H9 (cell line): ENCODE data around the gene WDR82. TPM values are rescaled to one million over a fixed set of nuclear protein-coding genes. Genes with fewer than 3 reads are reported as not detected.

Experiments used
- DNase-seq: peaks from one replicate; pipeline ENCODE4 v3.0.0-alpha.2; 2017
- H2AFZ ChIP-seq: one replicate; pipeline ENCODE4 v1.6.1; 2013; ENCODE audit warnings: mild to moderate bottlenecking, low read length, control low read depth, moderate library complexity
- H2AK5ac ChIP-seq: 2 replicates; pipeline ENCODE4 v1.6.1; 2013; ENCODE audit warnings: low read length, control low read depth, mixed read lengths; ENCODE audit not compliant: insufficient read length
- H2BK120ac ChIP-seq: one replicate; pipeline ENCODE4 v1.6.1; 2013; ENCODE audit warnings: low read depth, mild to moderate bottlenecking, low read length, control low read depth, inconsistent platforms; ENCODE audit not compliant: poor library complexity, severe bottlenecking
- H2BK12ac ChIP-seq: 2 replicates; pipeline ENCODE4 v1.6.1; 2013; ENCODE audit warnings: low read length, control low read depth, mixed read lengths, low read depth; ENCODE audit not compliant: insufficient read length
- H2BK15ac ChIP-seq: 2 replicates; pipeline ENCODE4 v1.6.1; 2013; ENCODE audit warnings: low read depth, low read length, control low read depth
- H2BK20ac ChIP-seq: one replicate; pipeline ENCODE4 v1.6.1; 2013; ENCODE audit warnings: low read depth, mild to moderate bottlenecking, low read length, control low read depth, inconsistent platforms; ENCODE audit not compliant: poor library complexity, severe bottlenecking
- H2BK5ac ChIP-seq: 2 replicates; pipeline ENCODE4 v1.6.1; 2013; ENCODE audit warnings: low read length, control low read depth, mixed read lengths; ENCODE audit not compliant: insufficient read length
- H3K14ac ChIP-seq: 2 replicates; pipeline ENCODE4 v1.6.1; 2013; ENCODE audit warnings: low read length, control low read depth; ENCODE audit not compliant: insufficient read depth
- H3K18ac ChIP-seq: 2 replicates; pipeline ENCODE4 v1.6.1; 2013; ENCODE audit warnings: low read depth, mild to moderate bottlenecking, mixed read lengths, low read length, control low read depth; ENCODE audit not compliant: insufficient read length
- H3K23ac ChIP-seq: 2 replicates; pipeline ENCODE4 v1.6.1; 2013; ENCODE audit warnings: low read length, control low read depth, mixed read lengths, low read depth; ENCODE audit not compliant: insufficient read length
- H3K23me2 ChIP-seq: 2 replicates; pipeline ENCODE4 v1.6.1; 2013; ENCODE audit warnings: low read depth, mild to moderate bottlenecking, mixed read lengths, low read length, control low read depth; ENCODE audit not compliant: insufficient read length, poor library complexity, severe bottlenecking
- H3K27ac ChIP-seq: 2 replicates; pipeline ENCODE4 v1.5.1; 2013; ENCODE audit warnings: low read length, control low read depth, mixed read lengths, low read depth; ENCODE audit not compliant: insufficient read length
- H3K27me3 ChIP-seq: 2 replicates; pipeline ENCODE4 v1.6.1; 2013; ENCODE audit warnings: low read length, control low read depth, inconsistent platforms; ENCODE audit not compliant: insufficient read depth
- H3K4ac ChIP-seq: 2 replicates; pipeline ENCODE4 v1.6.1; 2013; ENCODE audit warnings: low read depth, mild to moderate bottlenecking, control low read depth, inconsistent platforms, low read length, moderate library complexity
- H3K4me1 ChIP-seq: 2 replicates; pipeline ENCODE4 v1.6.1; 2013; ENCODE audit warnings: low read length, control low read depth, inconsistent platforms; ENCODE audit not compliant: insufficient read depth
- H3K4me2 ChIP-seq: 2 replicates; pipeline ENCODE4 v1.6.1; 2013; ENCODE audit warnings: low read length, control low read depth, mixed read lengths; ENCODE audit not compliant: insufficient read length, insufficient read depth
- H3K56ac ChIP-seq: 2 replicates; pipeline ENCODE4 v1.6.1; 2013; ENCODE audit warnings: low read depth, mild to moderate bottlenecking, mixed read lengths, low read length, control low read depth; ENCODE audit not compliant: insufficient read length
- H3K79me1 ChIP-seq: 2 replicates; pipeline ENCODE4 v1.6.1; 2013; ENCODE audit warnings: low read depth, mild to moderate bottlenecking, moderate library complexity, low read length, control low read depth, inconsistent platforms; ENCODE audit not compliant: insufficient read depth, poor library complexity, severe bottlenecking
- H3K79me2 ChIP-seq: 2 replicates; pipeline ENCODE4 v1.6.1; 2013; ENCODE audit warnings: low read length, control low read depth, inconsistent platforms; ENCODE audit not compliant: insufficient read depth
- H3K9ac ChIP-seq: 2 replicates; pipeline ENCODE4 v1.6.1; 2013; ENCODE audit warnings: low read length, control low read depth, mixed read lengths; ENCODE audit not compliant: insufficient read length; ENCODE audit errors: extremely low read depth
- H3K9me3 ChIP-seq: one replicate; pipeline ENCODE4 v1.6.1; 2013; ENCODE audit warnings: low read depth, low read length, inconsistent platforms; ENCODE audit not compliant: control insufficient read depth
- H3T11ph ChIP-seq: one replicate; pipeline ENCODE4 v1.6.1; 2013; ENCODE audit warnings: mild to moderate bottlenecking, low read length, control low read depth, inconsistent platforms
- H4K20me1 ChIP-seq: one replicate; pipeline ENCODE4 v1.6.1; 2013; ENCODE audit not compliant: control insufficient read depth, insufficient read length, insufficient read depth
- H4K5ac ChIP-seq: 2 replicates; pipeline ENCODE4 v1.6.1; 2013; ENCODE audit warnings: low read depth, mild to moderate bottlenecking, mixed read lengths, low read length, control low read depth; ENCODE audit not compliant: insufficient read length
- H4K8ac ChIP-seq: replicated peaks from 2 replicates; pipeline ENCODE4 v1.6.1; 2013; ENCODE audit warnings: low read length, control low read depth, mixed read lengths, low read depth; ENCODE audit not compliant: insufficient read length
- H4K91ac ChIP-seq: 2 replicates; pipeline ENCODE4 v1.6.1; 2013; ENCODE audit warnings: low read depth, mild to moderate bottlenecking, moderate library complexity, mixed read lengths, low read length, control low read depth; ENCODE audit not compliant: insufficient read length
- H3K27ac Mint-ChIP-seq, 3 experiments: 2 replicates in 2 of 3; 3 replicates in 1 of 3; pipeline ENCODE4 v1.8.0; 2020 to 2021; ENCODE audit warnings: mixed read lengths in 3 of 3, mild to moderate bottlenecking in 1 of 3, moderate library complexity in 1 of 3
- H3K27me3 Mint-ChIP-seq: 2 replicates; pipeline ENCODE4 v1.8.0; 2021; ENCODE audit warnings: low read depth, mild to moderate bottlenecking, moderate library complexity, mixed read lengths
- H3K36me3 Mint-ChIP-seq, 3 experiments: 2 replicates in 2 of 3; 3 replicates in 1 of 3; pipeline ENCODE4 v1.8.0; 2020 to 2021; ENCODE audit warnings: low read depth in 3 of 3, mixed read lengths in 3 of 3; ENCODE audit not compliant: insufficient read depth in 1 of 3
- H3K4me1 Mint-ChIP-seq, 2 experiments: 2 replicates each; pipeline ENCODE4 v1.8.0; 2020; ENCODE audit warnings: mixed read lengths in 2 of 2
- H3K4me3 Mint-ChIP-seq, 2 experiments: 2 replicates in 1 of 2; 3 replicates in 1 of 2; pipeline ENCODE4 v1.8.0; 2020 to 2021; ENCODE audit warnings: mild to moderate bottlenecking in 2 of 2, mixed read lengths in 2 of 2, moderate library complexity in 1 of 2
- H3K9me3 Mint-ChIP-seq, 2 experiments: 2 replicates in 1 of 2; 3 replicates in 1 of 2; pipeline ENCODE4 v1.8.0; 2020; ENCODE audit warnings: mild to moderate bottlenecking in 2 of 2, mixed read lengths in 2 of 2, moderate library complexity in 1 of 2
- CTCF ChIP-seq: fragments of 200-600 bp; sonication (generic); conservative IDR thresholded peaks from 3 replicates; pipeline ENCODE4 v1.8.0; 2021; ENCODE audit warnings: antibody characterized with exemption, mild to moderate bottlenecking
- WGBS: extraction: QIAGEN DNeasy Blood & Tissue Kit; methylation state at CpG from one replicate; pipeline ENCODE4 v1.1.7; 2013; ENCODE audit warnings: missing lambda C conversion rate, low lambda C conversion rate, mixed read lengths; ENCODE audit not compliant: insufficient read length; ENCODE audit errors: extremely low coverage; 5-methylcytosine and 5-hydroxymethylcytosine counted together
- total RNA-seq: library from RNA; stranded (reverse); gene quantifications from 2 replicates; pipeline ENCODE4 v1.2.1, GENCODE V29; 2021

Gene WDR82
- total RNA-seq, 1 experiment from 2014 or later, result 83.1 TPM

GRCh38 chr3:52322466-52322865 lies 44.0 kb upstream of the WDR82 start:
- H3K14ac ChIP-seq, result no peak overlapping the region
- Mint-ChIP-seq H3K4me1 (peaks cover 5 to 7% of the 10 kb centered on the region in 2 experiments), H3K36me3 (no peaks in the 10 kb centered on the region), H3K4me3 (no peak overlapping the region), H3K9me3 (no peaks in the 10 kb centered on the region), H3K27ac (no peak overlapping the region), H3K27me3 (peaks cover 32% of the 10 kb centered on the region)
- no peak overlapping the region for H3T11ph ChIP-seq
- no peak overlapping the region for H3K27ac ChIP-seq
- no peaks in the 10 kb centered on the region for H3K79me1 ChIP-seq
- H2BK20ac ChIP-seq, result no peak overlapping the region
- H3K9me3 ChIP-seq, result no peaks in the 10 kb centered on the region
- H2AFZ ChIP-seq, result no peak overlapping the region
- no peak for DNase-seq
- H4K8ac ChIP-seq, result no peak overlapping the region
- no peak overlapping the region for H3K4me2 ChIP-seq
- H2BK15ac ChIP-seq, result no peak overlapping the region
- H3K4me1 ChIP-seq, result no peaks in the 10 kb centered on the region
- no peak for TF ChIP-seq CTCF
- no peaks in the 10 kb centered on the region for H3K79me2 ChIP-seq
- H3K23me2 ChIP-seq, result peaks cover 1% of the 10 kb centered on the region
- H4K20me1 ChIP-seq, result no peaks in the 10 kb centered on the region
- no peak overlapping the region for H3K18ac ChIP-seq
- H4K91ac ChIP-seq, result no peak overlapping the region
- no peak overlapping the region for H2AK5ac ChIP-seq
- no peak overlapping the region for H3K56ac ChIP-seq
- no peak overlapping the region for H4K5ac ChIP-seq
- H2BK12ac ChIP-seq, result no peak overlapping the region
- H2BK5ac ChIP-seq, result no peak overlapping the region
- H3K23ac ChIP-seq, result no peak overlapping the region
- no CpG with 5 or more reads among the region's 7 CpGs for WGBS
- peaks cover 2% of the 10 kb centered on the region; the same call in 1 of the 2 replicates for H3K27me3 ChIP-seq
- H3K9ac ChIP-seq, result no peak overlapping the region
- H3K4ac ChIP-seq, result no peak overlapping the region
- no peak overlapping the region for H2BK120ac ChIP-seq
